Measurements from ENCODE around the gene C15orf40. TPM values are rescaled to one million over a fixed set of nuclear protein-coding genes. Genes with fewer than 3 reads are reported as not detected.
"Not testable (repeated sequence)": the region's sequence is repeated elsewhere in the genome, so short reads cannot be mapped to it uniquely, and the experiment has no call there.

Gene C15orf40
- polyA plus RNA-seq, 1 experiment: 17.9 TPM

DNA sequence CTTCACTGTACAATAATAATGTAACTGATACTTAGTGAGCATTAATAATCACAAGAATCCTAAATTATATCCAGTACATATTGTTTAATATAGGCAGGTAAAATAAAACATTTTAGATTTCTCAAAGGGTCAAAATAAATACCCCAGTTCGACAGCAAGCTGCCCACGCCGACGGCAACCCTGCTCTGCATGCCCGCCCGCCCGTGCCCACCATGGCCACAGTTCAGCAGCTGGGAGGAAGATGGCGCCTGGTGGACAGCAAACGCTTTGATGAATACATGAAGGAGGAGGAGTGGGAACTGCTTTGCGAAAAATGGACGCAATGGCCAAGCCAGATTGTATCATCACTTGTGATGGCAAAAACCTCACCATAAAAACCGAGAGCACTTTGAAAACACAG lies 32.7 kb upstream of the C15orf40 start:
- TF ChIP-seq, protein P1, sequence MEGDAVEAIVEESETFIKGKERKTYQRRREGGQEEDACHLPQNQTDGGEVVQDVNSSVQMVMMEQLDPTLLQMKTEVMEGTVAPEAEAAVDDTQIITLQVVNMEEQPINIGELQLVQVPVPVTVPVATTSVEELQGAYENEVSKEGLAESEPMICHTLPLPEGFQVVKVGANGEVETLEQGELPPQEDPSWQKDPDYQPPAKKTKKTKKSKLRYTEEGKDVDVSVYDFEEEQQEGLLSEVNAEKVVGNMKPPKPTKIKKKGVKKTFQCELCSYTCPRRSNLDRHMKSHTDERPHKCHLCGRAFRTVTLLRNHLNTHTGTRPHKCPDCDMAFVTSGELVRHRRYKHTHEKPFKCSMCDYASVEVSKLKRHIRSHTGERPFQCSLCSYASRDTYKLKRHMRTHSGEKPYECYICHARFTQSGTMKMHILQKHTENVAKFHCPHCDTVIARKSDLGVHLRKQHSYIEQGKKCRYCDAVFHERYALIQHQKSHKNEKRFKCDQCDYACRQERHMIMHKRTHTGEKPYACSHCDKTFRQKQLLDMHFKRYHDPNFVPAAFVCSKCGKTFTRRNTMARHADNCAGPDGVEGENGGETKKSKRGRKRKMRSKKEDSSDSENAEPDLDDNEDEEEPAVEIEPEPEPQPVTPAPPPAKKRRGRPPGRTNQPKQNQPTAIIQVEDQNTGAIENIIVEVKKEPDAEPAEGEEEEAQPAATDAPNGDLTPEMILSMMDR (IDR thresholded peaks at IDR 0.05; ENCODE audit: insufficient read depth, low read depth, low read length): no peak
- no peak for DNase-seq (ENCODE audit: low read depth)
- POLR2A ChIA-PET: no interaction called here
- Histone ChIP-seq H3K27me3 (ENCODE audit: control insufficient read depth, insufficient read depth, low read length) (no peaks in the 10 kb centered on the region), H3K36me3 (ENCODE audit: control insufficient read depth, insufficient read depth, low read length) (peaks cover 20% of the 10 kb centered on the region), H3K4me3 (ENCODE audit: low read depth, low read length) (no peak overlapping the region)
- CTCF ChIA-PET: interaction anchor here (1.1 kb wide), 1 partner anchor 33 kb away, joined by 3 read pairs; the partner anchor contains the start of gene C15orf40

GRCh38 chr15:83039206-83039605 lies 27.8 kb upstream of the C15orf40 start:
- H3K4me3 ChIP-seq (ENCODE audit: low read depth, low read length): no peak overlapping the region
- peaks cover 10% of the 10 kb centered on the region for H3K36me3 ChIP-seq (ENCODE audit: control insufficient read depth, insufficient read depth, low read length)
- TF ChIP-seq, protein P1 (IDR thresholded peaks at IDR 0.05; ENCODE audit: insufficient read depth, low read depth, low read length): no peak
- ChIA-PET CTCF (no interaction called here), POLR2A (no interaction called here)
- DNase-seq (ENCODE audit: low read depth): no peak
- no peaks in the 10 kb centered on the region for H3K27me3 ChIP-seq (ENCODE audit: control insufficient read depth, insufficient read depth, low read length)

DNA sequence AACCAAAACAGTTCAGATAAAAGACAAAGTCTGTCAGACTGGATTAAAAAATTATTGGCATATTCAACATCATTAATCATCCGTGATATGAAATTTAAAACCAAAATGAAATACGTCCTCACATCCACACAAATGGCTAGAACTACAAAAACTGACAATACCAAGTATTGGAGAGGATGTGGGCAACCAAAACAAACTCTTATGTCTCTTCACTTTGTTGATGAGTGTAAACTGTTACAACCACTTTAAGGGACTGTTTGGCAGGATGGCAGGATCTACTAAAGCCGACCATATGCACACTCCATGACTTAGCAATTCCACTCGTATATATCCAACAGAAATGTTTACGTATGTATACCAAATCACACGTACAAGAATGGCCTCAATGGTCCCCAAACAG lies 24.8 kb upstream of the C15orf40 start:
- TF ChIP-seq, protein P1 (IDR thresholded peaks at IDR 0.05; ENCODE audit: insufficient read depth, low read depth, low read length): no peak
- no peak for DNase-seq (ENCODE audit: low read depth)
- ChIA-PET POLR2A (interaction anchor here (0.6 kb wide), 3 partner anchors 40 to 465 kb away, joined by 3 to 7 read pairs (median 6); no protein-coding TSS in a partner anchor), CTCF (no interaction called here)
- Histone ChIP-seq H3K27me3 (ENCODE audit: control insufficient read depth, insufficient read depth, low read length) (no peaks in the 10 kb centered on the region), H3K4me3 (ENCODE audit: low read depth, low read length) (no peak overlapping the region), H3K36me3 (ENCODE audit: control insufficient read depth, insufficient read depth, low read length) (peaks cover 4% of the 10 kb centered on the region; the same call in 1 of the 2 replicates)

GRCh38 chr15:83031234-83031633 lies 19.8 kb upstream of the C15orf40 start:
- DNase-seq (ENCODE audit: low read depth); H3K27me3 ChIP-seq (ENCODE audit: control insufficient read depth, insufficient read depth, low read length); H3K36me3 ChIP-seq (ENCODE audit: control insufficient read depth, insufficient read depth, low read length); CTCF ChIA-PET; POLR2A ChIA-PET; H3K4me3 ChIP-seq (ENCODE audit: low read depth, low read length): not testable (repeated sequence)

DNA sequence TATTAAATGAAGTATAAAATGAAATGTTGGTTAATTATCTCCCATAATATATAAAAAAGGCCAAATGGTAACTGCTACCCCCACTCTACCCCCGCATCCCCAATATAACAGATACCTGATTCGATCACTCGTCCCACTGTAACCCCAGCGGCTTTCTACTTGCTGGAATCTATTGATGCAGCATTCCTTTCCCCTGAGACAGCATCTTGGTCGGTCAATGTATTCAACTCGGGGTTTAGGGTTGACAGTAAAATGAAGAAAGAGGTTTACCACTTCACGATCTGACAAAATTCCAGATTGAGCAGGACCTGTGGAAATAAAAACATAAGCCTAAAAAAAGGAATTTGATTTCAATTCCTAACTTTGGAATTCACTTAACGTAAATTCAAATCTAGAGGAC lies 18.6 kb upstream of the C15orf40 start:
- POLR2A ChIA-PET: no interaction called here
- Histone ChIP-seq H3K4me3 (ENCODE audit: low read depth, low read length) (no peak overlapping the region), H3K27me3 (ENCODE audit: control insufficient read depth, insufficient read depth, low read length) (no peaks in the 10 kb centered on the region), H3K36me3 (ENCODE audit: control insufficient read depth, insufficient read depth, low read length) (peaks cover 4% of the 10 kb centered on the region)
- TF ChIP-seq, protein P1 (IDR thresholded peaks at IDR 0.05; ENCODE audit: insufficient read depth, low read depth, low read length): no peak
- DNase-seq (ENCODE audit: low read depth): no peak
- CTCF ChIA-PET: no interaction called here

DNA sequence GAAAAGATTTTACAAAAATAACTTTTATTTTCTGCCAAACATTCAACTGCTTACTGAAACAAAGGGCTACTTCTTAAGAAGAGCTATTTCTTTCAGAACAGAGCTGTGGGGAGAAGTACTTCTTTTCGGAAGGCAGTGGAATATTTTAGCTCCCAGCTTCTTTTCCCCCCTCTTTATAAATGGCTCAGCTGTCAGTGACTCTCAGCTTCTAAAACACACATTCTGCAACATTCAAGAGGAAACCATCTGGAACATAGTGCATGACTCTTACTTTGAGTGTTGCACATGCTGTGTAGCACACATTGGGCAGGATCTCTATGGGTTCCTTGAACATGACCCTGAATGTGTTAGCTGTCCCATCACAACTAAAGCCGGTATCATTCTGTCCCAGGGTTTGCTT lies 7.0 kb upstream of the C15orf40 start:
- CTCF ChIA-PET: no interaction called here
- no peak for DNase-seq (ENCODE audit: low read depth)
- H3K36me3 ChIP-seq (ENCODE audit: control insufficient read depth, insufficient read depth, low read length): peaks cover 8% of the 10 kb centered on the region
- no peaks in the 10 kb centered on the region for H3K27me3 ChIP-seq (ENCODE audit: control insufficient read depth, insufficient read depth, low read length)
- H3K4me3 ChIP-seq (ENCODE audit: low read depth, low read length): no peak overlapping the region
- TF ChIP-seq, protein P1 (IDR thresholded peaks at IDR 0.05; ENCODE audit: insufficient read depth, low read depth, low read length): no peak
- POLR2A ChIA-PET: no interaction called here

All from BJ (cell line).